Measurements from ENCODE around the gene SPACA9. TPM values are rescaled to one million over a fixed set of nuclear protein-coding genes. Genes with fewer than 3 reads are reported as not detected.
A peak's percentile ranks its signal among the peaks of the same experiment; 100 is the strongest.

SPACA9 gene
- total RNA-seq, 4 donors from 2014 or later = 0.26 to 7.0 (median 2.4) TPM

- DNase-seq = peak; percentile 56 to 79
- Histone ChIP-seq H3K9me3 (no peaks in the 10 kb centered on the region), H3K27ac (peak within 1 kb of the TSS; percentile 79 to 81), H3K4me3 (peak within 1 kb of the TSS; percentile 62 to 96), H3K27me3 (no peaks in the 10 kb centered on the region), H3K4me1 (no peaks in the 10 kb centered on the region), H3K36me3 (no peaks in the 10 kb centered on the region)
- intact Hi-C loops (cut with DNase I; ENCODE audit: low total_unique reads) = no loop called here
- TF ChIP-seq CTCF (IDR thresholded peaks at IDR 0.05) (no peak), POLR2A (IDR thresholded peaks at IDR 0.05) (peak in 1 of 2 donors; percentile 54)
Measured at GRCh38 chr9:132877824-132878694, 639 bp upstream of the SPACA9 start, which contains the start of gene AK8. AK8 (minus strand) TSS chr9:132878284; CDS start chr9:132878255, 29 bp downstream.

- no peak for TF ChIP-seq CTCF (IDR thresholded peaks at IDR 0.05)
- TF ChIP-seq POLR2A (IDR thresholded peaks at IDR 0.05) = no peak
- no peak overlapping the region for H3K4me3 ChIP-seq
- H3K9me3 ChIP-seq = no peaks in the 10 kb centered on the region
- DNase-seq = no peak
- intact Hi-C loops (cut with DNase I; ENCODE audit: low total_unique reads) = no loop called here
- H3K36me3 ChIP-seq = no peaks in the 10 kb centered on the region
- no peaks in the 10 kb centered on the region for H3K27me3 ChIP-seq
- H3K4me1 ChIP-seq = no peaks in the 10 kb centered on the region
- peak overlapping the region; percentile 79 to 81 for H3K27ac ChIP-seq
Measured at GRCh38 chr9:132879457-132880323, 992 bp downstream of the SPACA9 start.

DNA sequence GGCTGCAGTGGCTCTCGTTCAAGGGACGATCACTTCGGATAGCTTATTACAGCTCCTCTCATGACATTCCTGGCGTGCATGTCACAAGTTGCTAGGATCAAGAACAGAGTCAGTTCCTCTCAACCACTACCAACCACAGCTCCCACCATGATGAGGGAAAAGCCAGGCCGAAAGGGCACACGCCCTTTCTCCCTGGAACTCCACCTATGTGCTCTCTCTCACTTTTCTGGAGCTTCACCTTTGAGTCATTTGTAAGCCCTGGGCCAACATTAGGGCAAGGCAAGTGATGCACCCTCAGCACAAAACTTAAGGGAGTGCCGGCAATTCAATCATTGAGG lies 1.6 kb downstream of the SPACA9 start:
- intact Hi-C loops (cut with DNase I; ENCODE audit: low total_unique reads) = no loop called here
- Histone ChIP-seq H3K27me3 (no peaks in the 10 kb centered on the region), H3K9me3 (no peaks in the 10 kb centered on the region), H3K27ac (no peak overlapping the region), H3K36me3 (no peaks in the 10 kb centered on the region), H3K4me3 (no peak overlapping the region), H3K4me1 (no peaks in the 10 kb centered on the region)
- no peak for TF ChIP-seq CTCF (IDR thresholded peaks at IDR 0.05)
- TF ChIP-seq POLR2A (IDR thresholded peaks at IDR 0.05) = no peak
- no peak for DNase-seq

DNA sequence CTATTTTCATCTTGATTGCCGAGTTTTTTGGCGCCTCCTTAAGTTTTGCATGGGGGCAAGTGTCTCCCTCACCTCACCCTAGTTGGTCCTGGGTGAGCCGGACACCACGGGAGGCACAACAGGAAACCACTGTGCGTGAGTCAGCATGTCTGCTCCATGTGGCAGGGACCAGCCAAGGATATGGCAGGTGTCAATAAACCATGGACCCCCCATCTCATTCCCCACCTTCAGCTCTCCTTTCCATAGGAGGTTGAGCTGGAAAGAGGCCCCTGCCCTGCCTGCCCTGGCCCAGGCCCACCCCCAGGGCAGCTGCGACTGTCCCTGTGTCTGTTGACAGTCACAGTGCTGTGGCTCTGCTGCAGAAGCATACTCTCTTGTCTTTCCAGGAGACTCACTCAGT lies 3.1 kb downstream of the SPACA9 start:
- Histone ChIP-seq H3K4me3 (no peak overlapping the region), H3K9me3 (no peaks in the 10 kb centered on the region), H3K27me3 (no peaks in the 10 kb centered on the region), H3K36me3 (no peaks in the 10 kb centered on the region), H3K27ac (no peak overlapping the region), H3K4me1 (no peaks in the 10 kb centered on the region)
- DNase-seq = no peak
- intact Hi-C loops (cut with DNase I; ENCODE audit: low total_unique reads) = no loop called here
- no peak for TF ChIP-seq CTCF (IDR thresholded peaks at IDR 0.05)

GRCh38 chr9:132882616-132883015 lies 3.9 kb downstream of the SPACA9 start:
- H3K27ac ChIP-seq = no peak overlapping the region
- H3K27me3 ChIP-seq = no peaks in the 10 kb centered on the region
- no peak overlapping the region for H3K4me3 ChIP-seq
- no peaks in the 10 kb centered on the region for H3K36me3 ChIP-seq
- no peaks in the 10 kb centered on the region for H3K4me1 ChIP-seq
- intact Hi-C loops (cut with DNase I; ENCODE audit: low total_unique reads) = no loop called here
- no peak for TF ChIP-seq POLR2A (IDR thresholded peaks at IDR 0.05)
- DNase-seq = no peak
- no peaks in the 10 kb centered on the region for H3K9me3 ChIP-seq

All from uterus (tissue), 4 donors.